NCI-H2081 treated with DMSO at 0.1 percent for 48 hours (cell line): ENCODE measurements around the gene BCL2L13.

Experiments used
- DNase-seq: peaks from one replicate; lab custom pipeline; 2025; lab: John Stamatoyannopoulos, UW

Gene BCL2L13

DNA sequence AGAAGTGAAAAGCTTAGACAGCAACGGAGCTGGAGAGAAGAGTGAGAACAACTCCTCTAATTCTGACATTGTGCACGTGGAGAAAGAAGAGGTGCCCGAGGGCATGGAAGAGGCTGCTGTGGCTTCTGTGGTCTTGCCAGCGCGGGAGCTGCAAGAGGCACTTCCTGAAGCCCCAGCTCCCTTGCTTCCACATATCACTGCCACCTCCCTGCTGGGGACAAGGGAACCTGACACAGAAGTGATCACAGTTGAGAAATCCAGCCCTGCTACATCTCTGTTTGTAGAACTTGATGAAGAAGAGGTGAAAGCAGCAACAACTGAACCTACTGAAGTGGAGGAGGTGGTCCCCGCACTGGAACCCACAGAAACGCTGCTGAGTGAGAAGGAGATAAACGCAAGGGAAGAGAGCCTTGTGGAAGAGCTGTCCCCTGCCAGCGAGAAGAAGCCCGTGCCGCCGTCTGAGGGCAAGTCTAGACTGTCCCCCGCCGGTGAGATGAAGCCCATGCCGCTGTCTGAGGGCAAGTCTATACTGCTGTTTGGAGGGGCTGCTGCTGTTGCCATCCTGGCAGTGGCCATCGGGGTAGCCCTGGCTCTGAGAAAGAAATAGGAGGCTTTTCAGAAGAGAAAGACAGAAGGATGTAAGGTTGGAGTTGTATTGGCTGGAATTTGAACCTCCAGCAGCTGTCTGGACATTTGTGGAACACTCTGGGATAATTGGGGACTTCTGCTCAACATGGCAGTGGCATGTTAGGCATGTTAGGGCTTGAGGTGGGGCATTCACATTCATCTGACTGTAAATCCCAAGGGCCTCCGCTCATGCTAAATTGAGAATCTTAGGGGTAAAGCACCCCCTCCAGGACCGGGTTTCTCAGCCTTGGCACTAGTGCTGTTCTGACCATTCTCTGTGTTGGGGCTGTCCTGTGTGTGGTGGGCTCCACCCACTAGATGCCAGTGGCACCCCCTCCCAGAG lies 88.7 kb downstream of the BCL2L13 start:
- DNase-seq = no peak

DNA sequence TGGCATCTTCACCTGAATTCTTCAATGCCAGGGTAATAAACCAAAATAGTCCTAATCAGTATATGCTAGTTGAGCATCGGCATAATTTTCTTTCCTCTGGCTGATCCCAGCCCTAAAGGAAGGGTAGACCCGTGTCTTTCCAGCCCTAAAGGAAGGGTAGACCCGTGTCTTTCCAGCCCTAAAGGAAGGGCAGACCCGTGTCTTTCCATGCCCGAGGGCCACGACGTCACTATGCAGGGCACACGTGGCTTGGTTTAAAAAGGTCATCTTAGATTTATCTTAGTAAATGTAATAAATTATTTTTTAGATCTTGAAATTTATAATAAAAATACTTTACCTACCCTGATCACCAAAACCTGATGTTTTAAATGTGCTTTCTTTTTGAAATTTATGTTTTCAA lies 90.2 kb downstream of the BCL2L13 start:
- DNase-seq = no peak

DNA sequence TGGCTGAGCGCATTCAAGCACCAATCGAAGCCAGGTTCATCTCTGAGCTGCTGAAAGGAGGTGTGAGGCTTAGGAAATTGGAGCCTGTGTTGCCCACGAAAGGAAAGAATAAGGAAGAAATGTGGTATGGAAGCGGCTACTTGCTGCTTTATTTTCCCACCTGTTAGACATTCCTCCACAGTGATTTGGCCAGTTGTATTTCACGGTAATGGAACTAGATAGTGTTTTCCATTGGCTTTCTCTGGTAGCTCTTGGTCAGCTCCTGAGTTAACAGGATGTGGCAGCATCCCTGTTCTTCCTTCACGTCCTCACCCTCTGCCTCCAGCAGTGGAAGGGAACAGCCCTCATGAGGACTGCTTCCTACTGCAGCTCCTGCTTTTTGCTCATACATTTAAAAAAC lies 91.0 kb downstream of the BCL2L13 start:
- DNase-seq = no peak

DNA sequence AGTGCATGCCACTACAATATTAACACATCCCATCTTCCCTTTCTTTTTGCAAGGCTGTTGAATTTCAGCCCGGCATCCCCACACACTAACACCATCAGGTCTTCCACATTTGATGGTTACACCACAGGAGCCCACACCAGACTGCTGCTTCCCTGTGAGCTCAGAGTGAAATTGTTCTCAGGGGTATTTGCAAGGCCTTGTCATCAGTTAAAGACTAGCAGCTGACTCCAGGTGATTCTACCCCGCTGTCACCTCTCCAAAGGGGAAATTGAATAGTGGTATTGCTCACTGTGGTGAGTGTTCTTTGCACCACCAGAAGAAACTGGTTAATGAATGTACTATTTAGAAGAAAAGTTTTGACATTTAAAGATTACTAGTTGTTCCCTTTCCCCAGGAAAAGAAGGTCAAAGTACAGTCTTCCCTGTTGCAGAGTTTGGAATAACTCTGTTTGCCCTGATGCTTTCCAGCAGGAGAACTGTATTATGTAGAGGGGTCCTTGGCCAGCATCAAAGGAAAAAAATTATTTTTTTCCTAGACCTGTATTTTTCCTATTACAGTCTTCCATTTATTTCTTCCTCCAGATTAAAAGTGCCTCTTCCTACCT lies 93.8 kb downstream of the BCL2L13 start:
- no peak for DNase-seq

DNA sequence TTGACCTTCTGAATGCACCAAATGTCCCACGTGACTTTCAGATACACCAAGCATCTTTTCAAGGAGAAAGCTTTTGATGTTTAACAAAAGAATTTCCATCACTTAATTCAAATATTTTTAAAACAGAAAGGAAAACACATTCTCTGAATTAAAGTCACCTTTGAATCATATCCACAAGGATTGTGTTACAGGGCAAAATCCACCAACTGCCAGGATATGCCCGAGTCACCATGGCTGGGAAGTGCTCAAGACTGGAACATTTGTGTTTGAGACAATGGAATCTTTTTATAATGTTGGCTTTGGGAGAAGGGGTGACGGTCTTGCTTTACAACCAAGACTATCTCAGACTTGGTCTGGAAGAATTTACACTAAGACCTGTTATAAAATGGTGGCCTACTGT lies 94.9 kb downstream of the BCL2L13 start:
- no peak for DNase-seq

DNA sequence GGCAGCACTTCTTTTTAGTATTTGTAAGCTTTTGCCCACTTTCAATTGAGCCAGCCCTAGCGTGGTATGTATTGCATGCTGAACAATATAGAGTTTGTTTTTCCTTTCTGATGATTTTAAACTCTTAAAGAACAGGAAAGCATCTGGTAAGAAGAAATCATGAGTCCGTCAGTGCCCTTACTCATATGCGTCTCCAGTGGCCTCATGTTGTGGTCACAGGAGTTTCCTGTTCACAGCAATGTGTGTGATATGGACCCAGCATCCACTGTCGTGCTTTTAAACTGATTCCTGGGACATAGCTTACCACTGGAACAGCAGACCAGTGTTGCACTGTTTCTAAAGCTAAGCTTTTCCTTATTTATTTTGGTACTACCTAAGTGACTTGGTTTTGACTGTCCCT lies 95.6 kb downstream of the BCL2L13 start:
- no peak for DNase-seq

DNA sequence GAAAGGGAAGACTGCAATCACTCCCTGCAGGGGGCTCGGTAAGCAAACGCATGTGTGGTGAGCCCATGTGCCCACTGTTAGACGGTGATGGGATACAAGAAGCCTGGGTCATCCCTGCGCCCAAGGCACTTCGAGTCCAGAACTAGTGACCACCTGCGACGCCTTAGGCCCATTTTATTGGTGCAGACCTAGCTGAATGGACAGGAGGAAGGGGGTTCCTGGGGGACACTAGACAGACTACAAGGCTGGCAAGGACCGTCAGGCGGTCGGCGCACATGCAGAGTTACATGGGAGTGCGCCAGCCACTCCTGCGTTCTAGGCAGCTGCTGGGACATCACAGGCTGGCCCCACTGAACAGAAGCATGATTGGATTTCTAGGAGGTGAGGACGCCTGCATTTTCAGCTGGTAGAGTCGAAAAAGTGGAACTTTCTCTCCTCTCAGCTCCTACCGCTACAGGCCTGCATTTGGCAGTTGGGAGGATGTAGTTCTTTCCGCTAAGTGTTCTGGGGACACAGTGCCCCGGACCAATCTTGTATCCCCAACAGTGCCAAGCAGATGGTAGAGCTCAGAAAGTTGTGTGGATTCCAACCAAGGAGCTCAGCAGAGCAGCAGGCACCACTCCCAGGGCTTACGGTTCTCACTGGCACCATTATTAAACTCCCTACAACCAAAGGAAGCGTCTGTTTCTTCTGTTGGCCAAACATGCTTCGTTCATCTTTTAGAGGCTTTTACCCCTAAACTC lies 100.0 kb downstream of the BCL2L13 start:
- no peak for DNase-seq

DNA sequence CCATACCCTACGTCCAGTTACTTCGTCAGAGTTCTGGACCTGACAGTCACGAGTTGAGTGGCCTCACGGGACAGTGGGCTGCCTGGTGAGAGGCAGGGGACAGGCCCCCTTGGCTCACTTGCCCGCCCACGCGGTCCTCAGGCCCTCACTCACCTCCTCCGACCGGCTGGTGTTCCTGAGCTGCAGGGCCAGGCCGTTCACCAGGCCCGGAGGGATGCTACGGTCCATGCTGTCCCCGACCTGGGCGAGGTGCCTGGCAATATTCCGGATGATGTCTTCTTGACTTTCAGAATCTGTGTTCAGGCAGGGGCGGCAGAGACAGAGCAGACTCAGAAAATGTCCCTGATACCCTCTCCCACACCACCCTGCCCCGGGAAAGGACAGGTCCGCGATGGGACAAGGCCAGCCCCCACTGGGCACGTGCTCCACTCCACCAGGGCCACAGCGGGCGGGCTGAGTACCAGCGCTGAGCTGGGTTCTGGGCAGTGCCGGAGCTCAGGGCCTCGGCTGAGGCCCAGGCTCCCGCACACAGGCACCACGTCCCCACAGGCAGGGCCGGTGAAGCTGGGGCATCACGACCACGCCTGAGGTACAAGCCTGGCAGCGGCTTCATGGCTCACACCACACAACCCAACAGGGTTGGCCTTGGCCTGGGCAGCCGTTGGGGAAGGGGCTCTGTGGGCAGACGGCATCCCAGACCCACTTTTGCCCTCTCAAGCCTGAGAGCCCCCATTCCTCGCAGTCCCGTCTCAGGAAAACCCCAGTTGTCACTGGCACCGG lies 100.8 kb downstream of the BCL2L13 start:
- DNase-seq = no peak

DNA sequence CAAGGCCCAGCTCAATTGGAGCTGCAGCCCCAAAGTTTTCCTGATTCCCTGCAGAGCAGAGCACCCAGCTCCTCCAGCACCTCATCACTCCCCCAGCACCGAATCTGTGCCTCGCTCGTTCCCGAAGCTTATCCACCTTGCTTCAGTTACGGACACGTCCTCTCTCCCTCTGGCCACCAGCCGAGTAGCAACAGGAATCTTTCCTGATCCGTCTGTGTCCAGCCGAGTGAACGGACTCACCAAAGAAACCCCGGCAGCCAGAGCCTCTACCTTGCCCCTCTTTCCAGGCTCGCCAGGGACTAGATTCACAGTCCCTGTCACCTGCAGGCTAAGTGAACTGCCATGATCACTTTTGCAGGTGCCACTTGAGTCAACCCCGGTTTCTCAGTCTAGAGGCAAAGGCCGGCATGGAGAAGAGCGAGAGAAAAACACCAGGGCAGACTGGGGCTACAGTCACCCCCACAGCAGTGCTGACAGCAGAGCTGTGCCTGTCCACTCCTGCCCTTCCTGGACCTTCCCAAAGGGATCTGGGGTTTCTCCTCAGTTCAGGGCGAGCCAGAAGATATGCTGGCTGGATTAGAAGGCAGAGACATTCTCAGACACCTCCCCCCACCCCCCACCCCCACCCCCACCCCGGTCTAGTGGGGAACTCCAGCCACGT lies 103.4 kb downstream of the BCL2L13 start:
- no peak for DNase-seq

DNA sequence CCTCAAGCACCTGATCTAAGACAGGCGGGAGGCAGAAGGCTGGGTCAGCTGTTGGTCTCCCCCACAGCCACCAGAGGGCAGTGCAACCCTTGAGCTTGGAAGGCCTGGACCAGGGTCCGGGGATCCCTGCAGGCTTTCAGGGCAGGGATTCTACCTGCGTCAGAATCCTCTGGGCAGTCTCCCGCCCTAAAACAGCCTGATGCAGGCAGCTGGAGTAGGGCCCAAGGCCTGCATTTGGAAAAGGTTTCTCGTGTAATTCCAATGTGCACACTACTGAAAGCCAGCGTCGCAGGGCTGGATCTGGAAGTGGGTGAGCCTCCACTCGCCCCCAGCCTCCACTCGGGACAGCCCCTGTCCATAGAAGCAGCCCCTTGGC lies 104.0 kb downstream of the BCL2L13 start:
- peak; percentile 0 for DNase-seq

DNA sequence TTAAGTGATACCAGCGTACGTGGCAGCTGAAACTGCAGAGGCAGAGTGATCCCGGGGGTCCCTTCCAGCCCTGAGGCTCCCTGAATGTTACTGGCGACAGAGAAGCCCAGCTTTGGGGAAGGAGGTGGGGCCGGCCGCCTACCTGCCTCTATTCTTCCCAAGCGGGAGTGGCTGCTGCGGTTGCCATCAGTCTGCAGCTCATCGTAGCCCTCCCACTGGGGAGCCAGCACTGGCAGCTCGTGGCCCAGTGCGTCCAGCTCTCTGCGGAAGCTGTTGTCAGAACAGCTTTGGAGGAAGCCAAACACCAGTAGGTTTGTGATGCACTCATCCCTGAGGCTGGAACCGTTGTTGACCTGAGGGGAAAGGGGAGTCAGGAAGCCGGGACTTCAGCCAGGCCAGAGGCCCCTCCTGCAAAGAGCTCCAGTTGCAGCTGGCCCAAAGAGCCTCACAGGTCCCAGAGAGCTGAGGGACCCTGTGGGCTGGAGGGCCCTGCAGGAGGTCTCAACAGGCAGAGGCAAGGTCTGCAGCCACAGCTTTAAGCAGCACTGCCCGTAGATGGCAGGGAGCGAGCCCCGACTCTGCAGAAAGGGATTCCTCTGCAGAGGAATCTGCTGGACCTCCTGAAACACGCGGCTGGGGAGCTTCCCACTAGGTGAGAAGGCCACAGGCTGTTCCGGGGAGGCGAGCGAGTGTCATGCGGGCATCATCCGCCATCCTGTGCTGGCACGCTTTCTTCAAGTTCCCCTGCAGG lies 105.3 kb downstream of the BCL2L13 start:
- no peak for DNase-seq

DNA sequence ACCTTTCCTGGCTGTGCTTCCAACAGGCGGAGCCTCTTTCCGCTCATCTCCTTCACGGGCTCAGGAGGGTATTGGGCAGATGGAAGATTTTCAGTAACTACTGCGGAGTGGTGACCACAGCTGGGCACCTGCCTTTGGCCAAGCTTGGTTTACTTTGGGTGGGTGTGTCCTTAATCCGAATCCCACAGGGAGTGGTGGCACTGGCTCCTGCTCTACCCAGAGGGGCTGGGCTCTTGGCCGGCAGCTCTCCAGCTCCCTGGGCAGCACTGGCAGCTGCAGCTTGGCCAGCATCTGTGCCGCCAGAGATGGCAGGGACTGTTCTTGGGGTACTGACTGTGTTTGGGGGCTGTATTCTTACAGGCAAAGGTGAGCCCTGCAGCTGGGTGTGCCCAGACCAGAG lies 105.9 kb downstream of the BCL2L13 start:
- DNase-seq = no peak

DNA sequence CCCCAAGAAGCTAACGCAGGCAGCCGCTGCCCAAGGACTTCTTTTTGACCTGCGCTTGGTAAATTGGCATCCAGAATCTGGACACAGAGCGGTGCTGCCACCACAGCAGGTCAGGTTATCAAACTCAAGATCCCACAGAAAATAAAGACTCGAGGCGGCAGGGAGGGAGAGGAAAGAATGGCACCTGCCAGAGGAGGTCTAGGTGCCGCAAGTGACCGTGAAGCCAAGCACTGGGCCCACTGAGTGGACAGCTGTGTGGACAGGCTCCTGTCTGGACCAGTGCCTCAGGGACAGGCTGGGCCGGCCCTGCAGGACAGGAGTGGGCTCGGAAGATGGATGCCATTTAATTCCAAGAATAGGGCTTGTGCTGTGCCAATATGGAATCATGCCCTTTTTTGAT lies 108.4 kb downstream of the BCL2L13 start:
- no peak for DNase-seq

DNA sequence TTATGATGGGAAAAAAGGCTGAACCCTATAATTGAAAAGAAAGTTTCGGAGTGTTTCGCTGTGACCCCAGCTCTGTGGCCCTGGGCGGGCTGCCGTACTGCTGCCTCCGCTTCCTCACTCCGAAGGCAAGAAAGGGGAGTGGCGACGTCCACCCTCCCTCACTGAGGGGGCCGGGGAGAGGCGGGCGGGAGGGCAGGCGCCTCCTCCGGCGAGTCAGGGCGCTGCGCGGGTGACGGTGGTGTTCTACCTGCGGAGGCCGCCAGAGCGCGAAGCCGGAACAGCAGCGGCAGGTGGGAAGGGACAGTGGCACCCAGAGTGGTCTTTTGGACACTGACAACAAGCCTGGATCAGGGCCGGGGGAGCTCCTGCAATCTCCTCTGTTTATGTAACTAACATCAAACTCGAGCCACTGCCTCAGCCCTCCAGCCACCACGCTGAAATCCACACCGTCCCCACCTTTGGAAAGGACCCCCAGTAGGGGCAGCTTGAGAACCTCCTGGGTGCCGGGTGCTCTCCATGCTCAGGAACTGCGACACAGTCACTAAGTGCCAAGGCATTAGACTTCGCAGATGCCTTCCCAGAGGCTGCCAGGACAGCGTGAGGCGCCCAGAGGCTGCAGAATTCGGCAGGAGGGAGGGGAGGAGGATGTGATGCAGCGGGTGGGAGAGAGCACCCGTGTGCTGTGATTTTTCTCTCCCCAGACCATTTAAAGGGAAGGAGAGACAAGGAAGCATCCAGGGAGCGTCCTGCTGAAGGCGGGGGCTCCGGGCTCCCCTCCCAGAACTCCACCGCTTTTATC lies 110.2 kb downstream of the BCL2L13 start:
- no peak for DNase-seq

DNA sequence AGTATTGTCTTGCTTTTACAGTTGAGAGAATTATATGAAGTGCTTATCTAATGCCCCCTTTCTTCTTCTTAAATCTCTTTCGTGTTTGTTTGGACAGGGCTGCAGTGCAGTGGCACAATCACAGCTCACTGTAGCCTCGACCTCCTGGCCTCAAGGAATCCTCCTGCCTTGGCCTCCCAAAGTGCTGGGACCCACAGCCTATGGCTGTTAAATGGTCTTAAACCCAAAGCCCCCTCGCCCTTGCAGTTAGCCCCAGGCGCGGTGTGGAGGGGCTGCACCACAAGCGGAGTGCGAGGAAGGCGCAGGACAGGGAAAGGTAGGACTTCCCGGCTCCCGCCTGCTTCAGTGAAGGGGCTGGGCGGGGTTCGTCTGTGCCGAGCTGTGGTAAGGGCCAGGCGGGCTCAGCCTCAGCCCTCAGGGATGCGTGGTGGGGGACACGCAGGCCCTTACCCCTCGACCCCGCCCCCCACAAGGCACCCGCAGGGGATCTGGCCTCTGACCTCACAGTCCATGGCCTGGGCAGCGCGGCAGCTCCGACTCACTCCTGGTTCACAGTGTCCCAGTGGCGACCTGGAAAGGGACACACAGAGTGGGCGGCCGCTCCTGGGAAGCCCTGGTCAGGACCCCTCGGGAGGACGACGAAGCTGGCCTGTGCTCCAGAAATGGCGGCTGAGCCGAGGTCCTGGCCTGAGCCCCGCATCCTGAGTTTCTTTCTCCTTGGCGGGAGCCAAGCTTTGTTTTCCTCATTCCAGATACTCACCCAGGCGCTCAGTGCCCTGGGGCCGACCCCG lies 111.2 kb downstream of the BCL2L13 start:
- DNase-seq = no peak

DNA sequence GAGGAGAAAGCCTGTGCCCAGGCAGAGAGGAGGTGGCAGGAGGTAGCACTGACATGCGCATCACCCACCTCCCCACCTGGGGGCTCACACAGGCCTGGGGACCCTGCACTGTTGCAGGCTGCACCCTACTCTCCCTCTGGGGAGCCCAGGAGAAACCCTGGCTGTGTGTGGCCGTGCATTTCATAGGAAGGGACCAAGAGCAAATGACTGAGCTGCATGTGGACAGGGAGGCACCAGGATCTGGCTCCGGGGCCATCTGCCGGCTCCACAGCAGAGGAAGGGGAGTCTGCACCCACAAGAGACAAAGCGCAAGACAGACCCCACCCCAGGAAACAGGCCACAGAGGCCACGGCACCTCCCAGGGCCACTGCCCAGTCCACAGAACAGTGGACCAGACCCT lies 113.0 kb downstream of the BCL2L13 start:
- no peak for DNase-seq

DNA sequence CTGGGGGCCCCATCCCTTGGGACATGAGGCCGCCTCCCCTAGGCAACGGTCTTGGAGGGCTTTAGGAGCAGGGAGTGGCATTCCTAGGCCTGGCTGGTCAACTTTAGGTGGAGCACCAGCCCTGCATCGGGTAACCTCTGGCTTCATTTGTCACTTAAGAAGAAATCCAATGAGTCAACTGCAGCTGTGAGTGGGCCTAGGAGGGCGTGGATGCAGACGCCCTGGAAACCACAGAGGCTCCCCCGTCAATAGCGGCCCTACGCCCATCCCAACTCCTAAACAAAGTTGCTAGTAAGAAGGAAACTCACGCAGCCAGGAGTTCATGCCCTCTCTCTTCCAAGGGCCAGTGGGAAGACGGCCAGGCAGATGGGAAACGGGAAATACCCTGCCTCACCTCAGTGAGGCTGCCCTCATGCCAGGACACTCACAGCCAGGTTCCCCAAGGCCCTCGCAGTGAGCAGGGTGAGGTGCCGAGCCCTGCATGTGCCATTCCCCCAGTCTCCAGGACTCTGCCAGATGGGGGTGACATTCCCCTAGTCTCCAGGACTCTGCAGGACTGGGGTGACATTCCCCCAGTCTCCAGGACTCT lies 114.9 kb downstream of the BCL2L13 start:
- no peak for DNase-seq

DNA sequence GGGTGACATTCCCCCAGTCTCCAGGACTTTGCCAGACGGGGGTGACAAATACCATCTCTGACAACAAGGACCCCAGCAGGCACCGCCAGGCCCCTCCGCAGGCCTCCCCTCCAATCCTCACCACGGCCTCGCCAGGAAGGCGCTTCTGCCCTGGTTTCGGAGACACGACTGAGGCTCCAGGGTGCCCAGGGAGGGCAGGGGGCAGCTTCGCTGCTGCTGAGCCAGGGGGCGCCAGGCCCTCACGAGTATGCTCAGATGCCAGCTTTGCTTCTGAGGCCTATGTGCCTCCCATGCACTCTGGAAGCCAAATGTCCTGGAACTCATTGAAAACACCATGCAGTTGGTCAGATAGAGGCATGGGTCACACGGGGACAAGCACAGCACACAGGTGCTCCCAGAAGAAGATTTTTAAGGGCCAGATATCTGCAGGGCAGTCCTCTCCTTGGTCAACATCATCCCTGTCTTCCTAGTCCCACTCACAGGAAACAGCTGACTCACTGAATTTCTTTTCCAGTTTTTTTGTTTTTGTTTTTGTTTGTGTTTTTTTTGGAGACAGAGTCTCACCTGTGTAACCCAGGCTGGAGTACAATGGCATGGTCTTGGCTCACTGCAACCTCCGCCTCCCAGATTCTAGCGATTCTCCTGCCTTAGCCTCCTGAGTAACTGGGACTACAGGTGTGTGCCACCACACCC lies 115.8 kb downstream of the BCL2L13 start:
- DNase-seq = no peak
